Esophagus squamous epithelium (tissue), 4 donors: ENCODE results near the gene ZFPM1.

Source experiments
- POLR2A ChIP-seq, 4 donors: fragments of 450-650 bp; IDR thresholded peaks; one replicate each; pipeline ENCODE4 v1.6.1; 2017; ENCODE audit warnings: antibody characterized with exemption in 4 of 4, mild to moderate bottlenecking in 4 of 4, moderate library complexity in 3 of 4
- TF ChIP-seq, protein P1 (sequence below), 6 experiments: fragments of 450-650 bp in 4 of 6; fragments of 200-600 bp in 2 of 6; sonication (generic) in 2 of 6; IDR thresholded peaks; one replicate each; pipeline ENCODE4 v1.5.1; 2016 to 2019; ENCODE audit warnings: antibody characterized with exemption in 6 of 6, mild to moderate bottlenecking in 4 of 6, moderate library complexity in 4 of 6

DNA sequence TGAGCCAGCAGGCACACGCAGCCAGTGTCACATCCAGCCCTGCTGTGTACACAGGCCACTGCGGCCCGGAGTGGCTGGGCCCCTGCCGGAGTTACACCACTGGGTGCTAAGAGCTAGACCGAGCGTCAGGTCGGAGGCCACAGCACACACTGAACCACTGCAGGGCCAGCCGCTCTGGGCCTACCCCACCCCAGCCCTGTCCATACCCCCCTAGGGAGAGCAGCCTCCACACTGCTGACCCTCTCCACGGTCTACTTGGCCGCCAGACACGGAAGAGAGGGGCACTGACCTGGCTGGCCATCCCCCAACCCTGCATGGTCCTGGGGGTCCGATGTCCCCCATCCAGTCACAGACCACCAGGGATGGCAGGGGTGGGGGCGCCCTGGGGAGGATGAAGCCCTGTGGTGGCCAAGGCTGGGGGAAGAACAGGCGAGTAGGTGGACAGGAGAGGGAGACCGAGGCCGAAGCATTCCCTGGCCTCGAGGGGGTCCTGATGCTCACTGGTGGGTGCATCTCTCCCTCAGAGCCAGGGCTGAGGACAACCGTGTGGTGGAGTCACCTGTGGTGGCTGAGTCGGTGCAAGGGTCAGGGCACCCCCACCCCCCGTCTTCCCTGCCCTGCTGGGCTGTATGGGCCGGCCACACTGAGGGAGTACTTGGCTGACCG is 82.2 kb downstream of the ZFPM1 start:
- TF ChIP-seq, protein P1, sequence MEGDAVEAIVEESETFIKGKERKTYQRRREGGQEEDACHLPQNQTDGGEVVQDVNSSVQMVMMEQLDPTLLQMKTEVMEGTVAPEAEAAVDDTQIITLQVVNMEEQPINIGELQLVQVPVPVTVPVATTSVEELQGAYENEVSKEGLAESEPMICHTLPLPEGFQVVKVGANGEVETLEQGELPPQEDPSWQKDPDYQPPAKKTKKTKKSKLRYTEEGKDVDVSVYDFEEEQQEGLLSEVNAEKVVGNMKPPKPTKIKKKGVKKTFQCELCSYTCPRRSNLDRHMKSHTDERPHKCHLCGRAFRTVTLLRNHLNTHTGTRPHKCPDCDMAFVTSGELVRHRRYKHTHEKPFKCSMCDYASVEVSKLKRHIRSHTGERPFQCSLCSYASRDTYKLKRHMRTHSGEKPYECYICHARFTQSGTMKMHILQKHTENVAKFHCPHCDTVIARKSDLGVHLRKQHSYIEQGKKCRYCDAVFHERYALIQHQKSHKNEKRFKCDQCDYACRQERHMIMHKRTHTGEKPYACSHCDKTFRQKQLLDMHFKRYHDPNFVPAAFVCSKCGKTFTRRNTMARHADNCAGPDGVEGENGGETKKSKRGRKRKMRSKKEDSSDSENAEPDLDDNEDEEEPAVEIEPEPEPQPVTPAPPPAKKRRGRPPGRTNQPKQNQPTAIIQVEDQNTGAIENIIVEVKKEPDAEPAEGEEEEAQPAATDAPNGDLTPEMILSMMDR (IDR thresholded peaks at IDR 0.05): no peak
- TF ChIP-seq POLR2A (IDR thresholded peaks at IDR 0.05): no peak
